Neural crest cell (in vitro differentiated cells): ENCODE results near the gene HBA2. TPM values are rescaled to one million over a fixed set of nuclear protein-coding genes. Genes with fewer than 3 reads are reported as not detected.
"Not testable (repeated sequence)": the region's sequence is repeated elsewhere in the genome, so short reads cannot be mapped to it uniquely, and the experiment has no call there.

Experiments used
- DNase-seq: peaks from one replicate; pipeline ENCODE4 v3.0.0; 2021; ENCODE audit warnings: low read depth, mixed read lengths, low spot score
- H3K27ac Mint-ChIP-seq: one replicate; pipeline ENCODE4 v1.8.0; 2021; ENCODE audit warnings: mild to moderate bottlenecking, mixed read lengths; ENCODE audit not compliant: unreplicated experiment
- H3K27me3 Mint-ChIP-seq: 2 replicates; pipeline ENCODE4 v1.8.0; 2021; ENCODE audit warnings: low read depth, mild to moderate bottlenecking, mixed read lengths
- H3K36me3 Mint-ChIP-seq: 2 replicates; pipeline ENCODE4 v1.8.0; 2021; ENCODE audit warnings: low read depth, mild to moderate bottlenecking, mixed read lengths
- H3K4me1 Mint-ChIP-seq: 2 replicates; pipeline ENCODE4 v1.8.0; 2021; ENCODE audit warnings: mixed read lengths
- H3K4me3 Mint-ChIP-seq: one replicate; pipeline ENCODE4 v1.8.0; 2021; ENCODE audit warnings: mild to moderate bottlenecking, mixed read lengths
- H3K9me3 Mint-ChIP-seq: 2 replicates; pipeline ENCODE4 v1.8.0; 2021; ENCODE audit warnings: mixed read lengths
- total RNA-seq: library from RNA; stranded (reverse); gene quantifications from 2 replicates; pipeline ENCODE4 v1.2.1, GENCODE V29; 2021
- TF ChIP-seq, protein P1 (sequence below): fragments of 200-600 bp; sonication (generic); conservative IDR thresholded peaks from 2 replicates; pipeline ENCODE4 v1.5.0; 2021; ENCODE audit warnings: antibody characterized with exemption, mild to moderate bottlenecking

HBA2 gene
- total RNA-seq, 1 donor from 2014 or later, result not detected

DNA sequence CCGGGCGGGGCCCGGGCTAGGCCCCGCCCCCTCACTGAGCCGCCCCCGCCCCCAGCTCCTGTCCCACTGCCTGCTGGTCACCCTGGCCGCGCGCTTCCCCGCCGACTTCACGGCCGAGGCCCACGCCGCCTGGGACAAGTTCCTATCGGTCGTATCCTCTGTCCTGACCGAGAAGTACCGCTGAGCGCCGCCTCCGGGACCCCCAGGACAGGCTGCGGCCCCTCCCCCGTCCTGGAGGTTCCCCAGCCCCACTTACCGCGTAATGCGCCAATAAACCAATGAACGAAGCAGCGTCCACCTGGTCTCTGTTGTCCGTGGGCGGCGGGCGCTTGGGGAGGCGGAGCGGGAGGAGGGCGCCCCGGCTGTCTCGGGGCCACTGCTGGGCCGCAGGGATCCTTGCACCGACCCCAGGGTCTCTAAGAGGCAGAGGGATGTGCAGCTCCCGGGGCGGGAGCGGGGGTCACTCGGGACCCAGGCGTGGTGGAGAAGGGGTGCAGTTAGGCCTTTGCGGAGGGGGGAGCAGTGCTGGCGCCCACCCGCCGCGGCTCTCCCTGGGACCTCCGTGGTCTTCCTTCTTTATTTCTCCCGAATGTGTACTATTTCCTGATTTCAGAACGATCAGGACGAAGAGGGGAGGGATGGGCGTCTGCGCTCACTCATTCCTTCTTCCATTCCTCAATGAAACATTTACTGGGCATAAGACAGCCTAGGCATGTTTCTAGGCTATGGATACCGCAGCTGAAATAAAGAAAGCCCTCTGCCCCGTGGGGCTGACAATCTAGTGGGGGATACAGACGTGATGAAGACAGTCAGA, 18.3 kb upstream of the HBA2 start:
- TF ChIP-seq, protein P1, sequence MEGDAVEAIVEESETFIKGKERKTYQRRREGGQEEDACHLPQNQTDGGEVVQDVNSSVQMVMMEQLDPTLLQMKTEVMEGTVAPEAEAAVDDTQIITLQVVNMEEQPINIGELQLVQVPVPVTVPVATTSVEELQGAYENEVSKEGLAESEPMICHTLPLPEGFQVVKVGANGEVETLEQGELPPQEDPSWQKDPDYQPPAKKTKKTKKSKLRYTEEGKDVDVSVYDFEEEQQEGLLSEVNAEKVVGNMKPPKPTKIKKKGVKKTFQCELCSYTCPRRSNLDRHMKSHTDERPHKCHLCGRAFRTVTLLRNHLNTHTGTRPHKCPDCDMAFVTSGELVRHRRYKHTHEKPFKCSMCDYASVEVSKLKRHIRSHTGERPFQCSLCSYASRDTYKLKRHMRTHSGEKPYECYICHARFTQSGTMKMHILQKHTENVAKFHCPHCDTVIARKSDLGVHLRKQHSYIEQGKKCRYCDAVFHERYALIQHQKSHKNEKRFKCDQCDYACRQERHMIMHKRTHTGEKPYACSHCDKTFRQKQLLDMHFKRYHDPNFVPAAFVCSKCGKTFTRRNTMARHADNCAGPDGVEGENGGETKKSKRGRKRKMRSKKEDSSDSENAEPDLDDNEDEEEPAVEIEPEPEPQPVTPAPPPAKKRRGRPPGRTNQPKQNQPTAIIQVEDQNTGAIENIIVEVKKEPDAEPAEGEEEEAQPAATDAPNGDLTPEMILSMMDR, result no peak
- Mint-ChIP-seq H3K27ac (no peak overlapping the region), H3K27me3 (peaks cover 80% of the 10 kb centered on the region), H3K9me3 (no peaks in the 10 kb centered on the region), H3K4me3 (peak overlapping the region; percentile 72), H3K36me3 (no peaks in the 10 kb centered on the region), H3K4me1 (peaks cover 7% of the 10 kb centered on the region)
- no peak for DNase-seq

DNA sequence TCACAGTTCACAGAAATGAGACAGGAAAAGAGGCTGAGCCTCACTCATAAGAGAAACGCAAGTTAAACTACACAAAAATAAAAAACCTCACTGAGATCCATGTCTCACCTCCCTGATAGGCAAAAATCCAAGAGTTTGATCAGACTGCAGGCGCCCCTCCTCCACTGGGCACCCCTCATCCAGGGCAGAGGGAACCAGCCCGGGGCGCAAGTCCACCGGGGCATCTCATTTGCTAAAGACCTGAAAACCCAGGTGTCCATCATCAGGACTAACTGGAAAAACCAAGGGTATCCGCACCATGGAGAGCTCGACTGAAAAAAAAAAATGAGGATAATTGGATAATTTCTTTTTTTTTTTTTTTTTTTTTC, 17.7 kb upstream of the HBA2 start:
- no peak overlapping the region for H3K27ac Mint-ChIP-seq

DNA sequence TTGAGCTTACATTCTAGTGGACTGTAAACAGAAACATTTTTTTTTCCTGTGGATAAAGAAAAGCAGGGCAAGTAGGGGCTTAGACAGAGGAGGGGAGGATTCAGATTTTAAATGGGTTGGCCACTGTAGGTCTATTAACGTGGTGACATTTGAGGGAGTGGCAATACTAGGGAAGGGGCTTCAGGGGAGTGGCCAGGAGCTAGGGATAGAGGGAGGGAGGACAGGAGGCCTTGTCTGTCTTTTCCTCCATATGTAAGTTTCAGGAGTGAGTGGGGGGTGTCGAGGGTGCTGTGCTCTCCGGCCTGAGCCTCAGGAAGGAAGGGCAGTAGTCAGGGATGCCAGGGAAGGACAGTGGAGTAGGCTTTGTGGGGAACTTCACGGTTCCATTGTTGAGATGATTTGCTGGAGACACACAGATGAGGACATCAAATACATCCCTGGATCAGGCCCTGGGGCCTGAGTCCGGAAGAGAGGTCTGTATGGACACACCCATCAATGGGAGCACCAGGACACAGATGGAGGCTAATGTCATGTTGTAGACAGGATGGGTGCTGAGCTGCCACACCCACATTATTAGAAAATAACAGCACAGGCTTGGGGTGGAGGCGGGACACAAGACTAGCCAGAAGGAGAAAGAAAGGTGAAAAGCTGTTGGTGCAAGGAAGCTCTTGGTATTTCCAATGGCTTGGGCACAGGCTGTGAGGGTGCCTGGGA, 13.4 kb upstream of the HBA2 start:
- no peak overlapping the region for H3K27ac Mint-ChIP-seq
- peaks cover 7% of the 10 kb centered on the region for H3K4me1 Mint-ChIP-seq
- no peaks in the 10 kb centered on the region for H3K9me3 Mint-ChIP-seq
- TF ChIP-seq, protein P1, result no peak
- H3K4me3 Mint-ChIP-seq, result no peak overlapping the region
- DNase-seq, result no peak
- peaks cover 71% of the 10 kb centered on the region for H3K27me3 Mint-ChIP-seq
- H3K36me3 Mint-ChIP-seq, result no peaks in the 10 kb centered on the region

More for the DNA sequence above, 17.7 kb upstream of the HBA2 start:
- H3K27me3 Mint-ChIP-seq, result peaks cover 77% of the 10 kb centered on the region
- no peak for DNase-seq
- TF ChIP-seq, protein P1, result no peak
- no peaks in the 10 kb centered on the region for H3K9me3 Mint-ChIP-seq
- H3K36me3 Mint-ChIP-seq, result no peaks in the 10 kb centered on the region
- peaks cover 7% of the 10 kb centered on the region for H3K4me1 Mint-ChIP-seq
- peak overlapping the region; percentile 72 for H3K4me3 Mint-ChIP-seq

DNA sequence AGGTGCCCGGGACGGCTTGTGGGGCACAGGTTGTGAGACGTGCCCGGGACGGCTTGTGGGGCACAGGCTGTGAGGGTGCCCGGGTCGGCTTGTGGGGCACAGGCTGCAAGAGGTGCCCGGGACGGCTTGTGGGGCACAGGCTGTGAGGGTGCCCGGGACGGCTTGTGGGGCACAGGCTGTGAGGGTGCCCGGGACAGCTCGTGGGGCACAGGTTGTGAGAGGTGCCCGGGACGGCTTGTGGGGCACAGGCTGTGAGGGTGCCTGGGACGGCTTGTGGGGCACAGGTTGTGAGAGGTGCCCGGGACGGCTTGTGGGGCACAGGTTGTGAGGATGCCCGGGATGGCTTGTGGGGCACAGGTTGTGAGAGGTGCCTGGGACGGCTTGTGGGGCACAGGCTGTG, 12.4 kb upstream of the HBA2 start:
- H3K9me3 Mint-ChIP-seq, H3K36me3 Mint-ChIP-seq, H3K4me1 Mint-ChIP-seq, DNase-seq, H3K4me3 Mint-ChIP-seq, H3K27ac Mint-ChIP-seq: not testable (repeated sequence)
- peaks cover 66% of the 10 kb centered on the region for H3K27me3 Mint-ChIP-seq

GRCh38 chr16:160691-161190, 11.9 kb upstream of the HBA2 start:
- no peak for DNase-seq

More at GRCh38 chr16:160691-161190, 11.9 kb upstream of the HBA2 start:
- Mint-ChIP-seq H3K4me3 (no peak overlapping the region), H3K4me1 (no peaks in the 10 kb centered on the region), H3K27me3 (peaks cover 67% of the 10 kb centered on the region), H3K27ac (no peak overlapping the region), H3K9me3 (no peaks in the 10 kb centered on the region), H3K36me3 (no peaks in the 10 kb centered on the region)
- TF ChIP-seq, protein P1, result no peak
